Esophagus (tissue), 2 donors: Measurements from ENCODE around the gene GPI. TPM values are rescaled to one million over a fixed set of nuclear protein-coding genes. Genes with fewer than 3 reads are reported as not detected.
A peak's percentile ranks its signal among the peaks of the same experiment; 100 is the strongest.

Experiments
- H3K27ac ChIP-seq, 2 donors: one replicate each; pipeline ENCODE4 v1.5.1; 2013; ENCODE audit warnings: low read depth in 2 of 2, mild to moderate bottlenecking in 2 of 2, inconsistent platforms in 1 of 2, low read length in 1 of 2, moderate library complexity in 1 of 2
- H3K27me3 ChIP-seq, 2 donors: one replicate each; pipeline ENCODE4 v1.6.1; 2013; ENCODE audit warnings: low read length in 2 of 2, control low read depth in 1 of 2, mild to moderate bottlenecking in 1 of 2; ENCODE audit not compliant: insufficient read depth in 2 of 2, control insufficient read depth in 1 of 2
- H3K36me3 ChIP-seq, 2 donors: one replicate each; pipeline ENCODE4 v1.6.1; 2013; ENCODE audit warnings: low read length in 1 of 2; ENCODE audit not compliant: control insufficient read depth in 2 of 2, insufficient read depth in 2 of 2
- H3K4me1 ChIP-seq, 2 donors: one replicate each; pipeline ENCODE4 v1.6.1; 2013; ENCODE audit warnings: low read length in 1 of 2; ENCODE audit not compliant: control insufficient read depth in 2 of 2, insufficient read depth in 2 of 2
- H3K4me3 ChIP-seq, 2 donors: one replicate each; pipeline ENCODE4 v1.5.1; 2013; ENCODE audit warnings: low read length in 2 of 2, mild to moderate bottlenecking in 2 of 2, low read depth in 1 of 2, moderate library complexity in 1 of 2
- H3K9me3 ChIP-seq, 2 donors: one replicate each; pipeline ENCODE4 v1.6.1; 2013; ENCODE audit warnings: mild to moderate bottlenecking in 2 of 2, low read depth in 1 of 2, low read length in 1 of 2, moderate library complexity in 1 of 2; ENCODE audit not compliant: control insufficient read depth in 2 of 2, insufficient read depth in 1 of 2
- WGBS, 2 donors: extraction: QIAGEN DNeasy Blood & Tissue Kit; methylation state at CpG; one replicate each; pipeline ENCODE4 v1.1.7; 2013; 5-methylcytosine and 5-hydroxymethylcytosine counted together
- polyA plus RNA-seq, 2 donors: library from polyadenylated mRNA; stranded (reverse); fragments of 200-250 nt; gene quantifications; one replicate each; pipeline ENCODE4 v1.2.3, GENCODE V29; 2013
- donor health status: healthy with polysubstance abuse.
- donor health status: Bipolar disorder and iron deficiency.

Gene GPI
- polyA plus RNA-seq: 100 to 1,000 TPM in 1 of 2 donors, 10 to 100 TPM in 1; 64.3 to 125 TPM

GRCh38 chr19:34364830-34365462, at the start of gene GPI:
Gene GPI (plus strand): TSS chr19:34365196. CDS start chr19:34365267, 71 bp downstream.
- no peaks in the 10 kb centered on the region for H3K27me3 ChIP-seq
- H3K4me3 ChIP-seq: peak within 1 kb of the TSS; percentile 66 to 90
- H3K9me3 ChIP-seq: no peaks in the 10 kb centered on the region
- peaks cover 5 to 20% of the 10 kb centered on the region in 2 donors for H3K4me1 ChIP-seq
- peaks cover 2 to 22% of the 10 kb centered on the region in 2 donors for H3K36me3 ChIP-seq
- H3K27ac ChIP-seq: peak within 1 kb of the TSS; percentile 78 to 87
- 0% methylated on average over 53 to 67 of the region's 67 CpGs for WGBS, 2 donors

- no peaks in the 10 kb centered on the region for H3K27me3 ChIP-seq
- H3K4me3 ChIP-seq: no peak overlapping the region
- H3K9me3 ChIP-seq: no peaks in the 10 kb centered on the region
- H3K36me3 ChIP-seq: peaks cover 0 to 6% of the 10 kb centered on the region in 2 donors
- peaks cover 2 to 14% of the 10 kb centered on the region in 2 donors for H3K4me1 ChIP-seq
- peak overlapping the region in 1 of 2 donors; percentile 50 for H3K27ac ChIP-seq
- WGBS, 2 donors: 85 to 88% methylated on average over 2 of the region's 2 CpGs
Observed at GRCh38 chr19:34316247-34316646, 48.7 kb upstream of the GPI start.

- Histone ChIP-seq H3K4me3 (no peak overlapping the region), H3K9me3 (no peaks in the 10 kb centered on the region), H3K4me1 (peaks cover 2 to 14% of the 10 kb centered on the region in 2 donors), H3K27ac (peak overlapping the region; percentile 77 to 82), H3K27me3 (no peaks in the 10 kb centered on the region), H3K36me3 (peaks cover 0 to 6% of the 10 kb centered on the region in 2 donors)
- 82 to 91% methylated on average over 5 of the region's 5 CpGs for WGBS, 2 donors
Observed at GRCh38 chr19:34316741-34317301, 48.2 kb upstream of the GPI start.

GRCh38 chr19:34317311-34317927, 47.6 kb upstream of the GPI start:
- peak overlapping the region; percentile 77 to 82 for H3K27ac ChIP-seq
- 66 to 71% methylated on average over 6 of the region's 6 CpGs for WGBS, 2 donors

GRCh38 chr19:34319230-34319585, 45.8 kb upstream of the GPI start:
- no peaks in the 10 kb centered on the region for H3K27me3 ChIP-seq
- 58 to 63% methylated on average over 3 of the region's 3 CpGs for WGBS, 2 donors
- H3K36me3 ChIP-seq: peaks cover 0 to 13% of the 10 kb centered on the region in 2 donors
- peak overlapping the region; percentile 58 to 81 for H3K27ac ChIP-seq
- H3K4me1 ChIP-seq: peaks cover 2 to 14% of the 10 kb centered on the region in 2 donors
- H3K4me3 ChIP-seq: no peak overlapping the region
- no peaks in the 10 kb centered on the region for H3K9me3 ChIP-seq

More at GRCh38 chr19:34317311-34317927, 47.6 kb upstream of the GPI start:
- peaks cover 0 to 6% of the 10 kb centered on the region in 2 donors for H3K36me3 ChIP-seq
- no peaks in the 10 kb centered on the region for H3K27me3 ChIP-seq
- H3K4me3 ChIP-seq: no peak overlapping the region
- no peaks in the 10 kb centered on the region for H3K9me3 ChIP-seq
- H3K4me1 ChIP-seq: peaks cover 2 to 14% of the 10 kb centered on the region in 2 donors

- Histone ChIP-seq H3K4me3 (no peak overlapping the region), H3K9me3 (no peaks in the 10 kb centered on the region), H3K27ac (peak overlapping the region; percentile 36 to 81), H3K27me3 (no peaks in the 10 kb centered on the region), H3K4me1 (peaks cover 2 to 14% of the 10 kb centered on the region in 2 donors), H3K36me3 (peaks cover 0 to 13% of the 10 kb centered on the region in 2 donors)
- WGBS, 2 donors: 79 to 83% methylated on average over 11 of the region's 11 CpGs
Observed at GRCh38 chr19:34319785-34320184, 45.2 kb upstream of the GPI start.

- Histone ChIP-seq H3K36me3 (peaks cover 3 to 14% of the 10 kb centered on the region in 2 donors), H3K4me3 (no peak overlapping the region), H3K27ac (peak overlapping the region; percentile 36 to 81), H3K4me1 (peaks cover 2 to 14% of the 10 kb centered on the region in 2 donors), H3K9me3 (no peaks in the 10 kb centered on the region), H3K27me3 (no peaks in the 10 kb centered on the region)
- WGBS, 2 donors: 71 to 86% methylated on average over 7 of the region's 7 CpGs
Observed at GRCh38 chr19:34320277-34320676, 44.7 kb upstream of the GPI start.

- H3K27me3 ChIP-seq: no peaks in the 10 kb centered on the region
- WGBS, 2 donors: 95 to 97% methylated on average over 6 of the region's 6 CpGs
- H3K9me3 ChIP-seq: no peaks in the 10 kb centered on the region
- H3K36me3 ChIP-seq: peaks cover 4 to 21% of the 10 kb centered on the region in 2 donors
- H3K4me3 ChIP-seq: no peak overlapping the region
- peaks cover 2 to 14% of the 10 kb centered on the region in 2 donors for H3K4me1 ChIP-seq
- H3K27ac ChIP-seq: no peak overlapping the region
Observed at GRCh38 chr19:34321735-34322134, 43.3 kb upstream of the GPI start.

- 86 to 87% methylated on average over 7 of the region's 7 CpGs for WGBS, 2 donors
- peaks cover 7 to 25% of the 10 kb centered on the region in 2 donors for H3K36me3 ChIP-seq
- no peaks in the 10 kb centered on the region for H3K27me3 ChIP-seq
Observed at GRCh38 chr19:34323433-34324204, 41.4 kb upstream of the GPI start.

More at GRCh38 chr19:34323433-34324204, 41.4 kb upstream of the GPI start:
- Histone ChIP-seq H3K9me3 (no peaks in the 10 kb centered on the region), H3K4me3 (no peak overlapping the region), H3K27ac (no peak overlapping the region), H3K4me1 (no peaks in the 10 kb centered on the region)
